ENCODE data around the gene ARHGAP23.

DNA sequence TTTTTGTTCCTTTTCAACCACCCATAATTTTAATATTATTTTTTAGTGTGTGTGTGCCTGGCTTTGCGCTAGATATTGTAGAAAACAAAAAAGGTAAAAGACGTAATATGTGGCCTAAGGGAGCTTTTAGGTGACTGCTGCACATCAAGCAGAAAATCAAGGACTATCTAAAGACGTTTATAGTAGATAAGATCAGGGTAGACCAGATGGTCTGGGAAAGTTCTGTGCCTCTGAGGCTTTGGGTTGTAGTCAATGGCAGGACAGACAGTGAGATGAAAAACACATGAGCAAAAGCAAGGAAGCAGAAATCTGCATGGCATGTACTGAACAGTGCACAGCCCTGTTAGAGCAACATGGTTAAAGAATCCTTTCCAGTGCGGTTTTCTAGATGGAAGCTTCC is 26.8 kb upstream of the ARHGAP23 start:
- no peak for TF ChIP-seq POLR2A (IDR thresholded peaks at IDR 0.05)
- TF ChIP-seq, protein P1, sequence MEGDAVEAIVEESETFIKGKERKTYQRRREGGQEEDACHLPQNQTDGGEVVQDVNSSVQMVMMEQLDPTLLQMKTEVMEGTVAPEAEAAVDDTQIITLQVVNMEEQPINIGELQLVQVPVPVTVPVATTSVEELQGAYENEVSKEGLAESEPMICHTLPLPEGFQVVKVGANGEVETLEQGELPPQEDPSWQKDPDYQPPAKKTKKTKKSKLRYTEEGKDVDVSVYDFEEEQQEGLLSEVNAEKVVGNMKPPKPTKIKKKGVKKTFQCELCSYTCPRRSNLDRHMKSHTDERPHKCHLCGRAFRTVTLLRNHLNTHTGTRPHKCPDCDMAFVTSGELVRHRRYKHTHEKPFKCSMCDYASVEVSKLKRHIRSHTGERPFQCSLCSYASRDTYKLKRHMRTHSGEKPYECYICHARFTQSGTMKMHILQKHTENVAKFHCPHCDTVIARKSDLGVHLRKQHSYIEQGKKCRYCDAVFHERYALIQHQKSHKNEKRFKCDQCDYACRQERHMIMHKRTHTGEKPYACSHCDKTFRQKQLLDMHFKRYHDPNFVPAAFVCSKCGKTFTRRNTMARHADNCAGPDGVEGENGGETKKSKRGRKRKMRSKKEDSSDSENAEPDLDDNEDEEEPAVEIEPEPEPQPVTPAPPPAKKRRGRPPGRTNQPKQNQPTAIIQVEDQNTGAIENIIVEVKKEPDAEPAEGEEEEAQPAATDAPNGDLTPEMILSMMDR (IDR thresholded peaks at IDR 0.05) = no peak
- no peak for TF ChIP-seq POLR2AphosphoS5 (IDR thresholded peaks at IDR 0.05)
